Measurements from ENCODE around the gene C14orf180. TPM values are rescaled to one million over a fixed set of nuclear protein-coding genes. Genes with fewer than 3 reads are reported as not detected.

The C14orf180 gene
- total RNA-seq, 1 experiment from 2014 or later = not detected

- no peak for DNase-seq (ENCODE audit: low spot score)
- H3K27ac Mint-ChIP-seq = no peak overlapping the region
- TF ChIP-seq USF1 (CRISPR knock-in tag; IDR thresholded peaks at IDR 0.05) (no peak), ZNF232 (CRISPR knock-in tag; IDR thresholded peaks at IDR 0.05) (no peak), NR3C1 (CRISPR knock-in tag; conservative IDR thresholded peaks at IDR 0.05; ENCODE audit: low read depth) (no peak), STAT6 (CRISPR knock-in tag; conservative IDR thresholded peaks at IDR 0.05; ENCODE audit: low read depth) (no peak), OVOL2 (CRISPR knock-in tag; IDR thresholded peaks at IDR 0.05; ENCODE audit: borderline replicate concordance) (no peak), NFYB (CRISPR knock-in tag; conservative IDR thresholded peaks at IDR 0.05; ENCODE audit: low read depth) (no peak), NR2C2 (CRISPR knock-in tag; IDR thresholded peaks at IDR 0.05) (no peak), ZNF512 (CRISPR knock-in tag; IDR thresholded peaks at IDR 0.05; ENCODE audit: borderline replicate concordance) (no peak), MAX (CRISPR knock-in tag; IDR thresholded peaks at IDR 0.05) (no peak)
- ChIA-PET CTCF (interaction anchor here (1.4 kb wide), 1 partner anchor 44 kb away, joined by 3 read pairs; no protein-coding TSS in a partner anchor), POLR2A (no interaction called here)
- H3K4me1 Mint-ChIP-seq = peaks cover 3% of the 10 kb centered on the region; the same call in 1 of the 2 replicates
- H3K27me3 Mint-ChIP-seq (ENCODE audit: low read depth) = no peaks in the 10 kb centered on the region
- no peaks in the 10 kb centered on the region for H3K9me3 Mint-ChIP-seq
- no peaks in the 10 kb centered on the region for H3K36me3 Mint-ChIP-seq
- ATAC-seq = no peak
- no peak overlapping the region for H3K4me3 Mint-ChIP-seq
Observed at GRCh38 chr14:104567141-104567956, 12.2 kb upstream of the C14orf180 start.

GRCh38 chr14:104567957-104568225 is 11.7 kb upstream of the C14orf180 start:
- DNase-seq (ENCODE audit: low spot score) (no peak), ATAC-seq (no peak)
- ChIA-PET POLR2A (no interaction called here), CTCF (no interaction called here)
- Mint-ChIP-seq H3K4me1 (peaks cover 3% of the 10 kb centered on the region; the same call in 1 of the 2 replicates), H3K27ac (no peak overlapping the region), H3K4me3 (no peak overlapping the region), H3K36me3 (no peaks in the 10 kb centered on the region), H3K27me3 (ENCODE audit: low read depth) (no peaks in the 10 kb centered on the region), H3K9me3 (no peaks in the 10 kb centered on the region)
- no peak for TF ChIP-seq KAT7 (CRISPR knock-in tag; IDR thresholded peaks at IDR 0.05; ENCODE audit: borderline replicate concordance)
- no peak for TF ChIP-seq ZNF121 (CRISPR knock-in tag; IDR thresholded peaks at IDR 0.05)
- no peak for TF ChIP-seq SMAD4 (CRISPR knock-in tag; IDR thresholded peaks at IDR 0.05)
- TF ChIP-seq IRF1 (CRISPR knock-in tag; IDR thresholded peaks at IDR 0.05) = no peak
- TF ChIP-seq GRHL2 (CRISPR knock-in tag; IDR thresholded peaks at IDR 0.05; ENCODE audit: insufficient replicate concordance, severe bottlenecking) = no peak
- no peak for TF ChIP-seq ZNF263 (CRISPR knock-in tag; IDR thresholded peaks at IDR 0.05; ENCODE audit: low read depth)
- no peak for TF ChIP-seq ZSCAN18 (CRISPR knock-in tag; IDR thresholded peaks at IDR 0.05)
- TF ChIP-seq MYBL2 (CRISPR knock-in tag; IDR thresholded peaks at IDR 0.05) = no peak
- TF ChIP-seq FOXK1 (CRISPR knock-in tag; IDR thresholded peaks at IDR 0.05) = no peak
